GM23338 (cell line): ENCODE results near the gene GM2A.

Experiments used
- EZH2 ChIP-seq: fragments of 200-600 bp; sonication (generic); IDR thresholded peaks from one replicate; pipeline ENCODE4 v1.8.0; 2017; ENCODE audit warnings: antibody characterized with exemption, mild to moderate bottlenecking, low read depth; ENCODE audit not compliant: unreplicated experiment
- JUNB ChIP-seq: IDR thresholded peaks from one replicate; pipeline ENCODE4 v1.6.1; 2016; ENCODE audit warnings: antibody characterized with exemption; ENCODE audit not compliant: unreplicated experiment
- NANOG ChIP-seq: IDR thresholded peaks from 2 replicates; pipeline ENCODE4 v1.6.1; 2016; ENCODE audit warnings: antibody characterized with exemption, borderline replicate concordance
- POLR2AphosphoS5 ChIP-seq: IDR thresholded peaks from 2 replicates; pipeline ENCODE4 v1.6.1; 2016; ENCODE audit warnings: antibody characterized with exemption, low read depth
- ZNF114 ChIP-seq: fragments of 250-450 bp; sonication (Bioruptor Pico); IDR thresholded peaks from 2 replicates; pipeline ENCODE4 v1.5.0; 2020; ENCODE audit warnings: mild to moderate bottlenecking, moderate library complexity
- TF ChIP-seq, protein P1 (sequence below), 2 experiments: fragments of 200-600 bp in 1 of 2; sonication (generic) in 1 of 2; conservative IDR thresholded peaks; 2 replicates each; pipeline versions ENCODE4 v1.5.1 to v1.6.1; 2016 to 2017; ENCODE audit warnings: antibody characterized with exemption in 2 of 2, low read depth in 2 of 2, mild to moderate bottlenecking in 2 of 2, moderate library complexity in 1 of 2

DNA sequence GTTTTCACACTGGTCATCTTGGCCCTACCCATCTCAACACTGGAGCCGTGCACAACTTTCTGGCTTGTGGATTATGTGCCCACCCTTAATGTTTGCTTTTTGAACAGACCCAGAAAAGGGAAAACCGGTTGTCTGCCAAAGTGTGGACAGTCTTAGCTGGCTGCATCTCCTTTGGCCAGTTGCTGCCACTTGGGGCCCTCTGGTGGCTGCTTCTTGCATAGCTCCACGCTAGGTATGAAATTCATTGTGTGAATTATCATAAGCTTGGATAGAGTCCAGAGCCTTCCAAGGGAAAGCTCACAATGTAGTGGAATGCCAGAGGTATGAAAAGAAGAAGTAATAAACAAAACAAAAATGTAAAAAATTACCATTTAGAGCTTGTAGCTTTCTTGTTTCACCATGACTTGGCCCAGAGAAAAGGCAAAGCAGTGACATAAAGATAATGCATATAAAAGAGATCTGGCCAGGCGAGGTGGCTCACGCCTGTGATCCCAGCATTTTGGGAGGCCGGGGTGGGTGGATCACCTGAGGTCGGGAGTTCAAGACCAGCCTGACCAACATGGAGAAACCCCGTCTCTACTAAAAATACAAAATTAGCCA is 63.1 kb downstream of the GM2A start:
- TF ChIP-seq, protein P1, sequence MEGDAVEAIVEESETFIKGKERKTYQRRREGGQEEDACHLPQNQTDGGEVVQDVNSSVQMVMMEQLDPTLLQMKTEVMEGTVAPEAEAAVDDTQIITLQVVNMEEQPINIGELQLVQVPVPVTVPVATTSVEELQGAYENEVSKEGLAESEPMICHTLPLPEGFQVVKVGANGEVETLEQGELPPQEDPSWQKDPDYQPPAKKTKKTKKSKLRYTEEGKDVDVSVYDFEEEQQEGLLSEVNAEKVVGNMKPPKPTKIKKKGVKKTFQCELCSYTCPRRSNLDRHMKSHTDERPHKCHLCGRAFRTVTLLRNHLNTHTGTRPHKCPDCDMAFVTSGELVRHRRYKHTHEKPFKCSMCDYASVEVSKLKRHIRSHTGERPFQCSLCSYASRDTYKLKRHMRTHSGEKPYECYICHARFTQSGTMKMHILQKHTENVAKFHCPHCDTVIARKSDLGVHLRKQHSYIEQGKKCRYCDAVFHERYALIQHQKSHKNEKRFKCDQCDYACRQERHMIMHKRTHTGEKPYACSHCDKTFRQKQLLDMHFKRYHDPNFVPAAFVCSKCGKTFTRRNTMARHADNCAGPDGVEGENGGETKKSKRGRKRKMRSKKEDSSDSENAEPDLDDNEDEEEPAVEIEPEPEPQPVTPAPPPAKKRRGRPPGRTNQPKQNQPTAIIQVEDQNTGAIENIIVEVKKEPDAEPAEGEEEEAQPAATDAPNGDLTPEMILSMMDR (conservative IDR thresholded peaks at IDR 0.05; ENCODE audit: low read depth in 2 of 2) = peak; percentile 88 to 93
- TF ChIP-seq JUNB (no peak), EZH2 (no peak), POLR2AphosphoS5 (no peak), NANOG (no peak), ZNF114 (CRISPR knock-in tag) (no peak)
